NT2/D1 (cell line): ENCODE measurements around the gene NEDD9.

ENCODE experiments used
- DNase-seq: peaks from one replicate; pipeline ENCODE4 v3.0.0-alpha.2; 2011; ENCODE audit warnings: low read depth, low spot score
- H3K27me3 ChIP-seq: 2 replicates; pipeline ENCODE4 v1.6.0; 2011; ENCODE audit warnings: mild to moderate bottlenecking; ENCODE audit not compliant: insufficient read length, insufficient read depth
- H3K36me3 ChIP-seq: 2 replicates; pipeline ENCODE4 v1.6.1; 2011; ENCODE audit warnings: mild to moderate bottlenecking, low read length, mixed read lengths; ENCODE audit not compliant: insufficient read depth, insufficient read length
- H3K4me1 ChIP-seq: 2 replicates; pipeline ENCODE4 v1.5.1; 2011; ENCODE audit not compliant: insufficient read depth, insufficient read length
- H3K4me3 ChIP-seq: 2 replicates; pipeline ENCODE4 v1.5.1; 2011; ENCODE audit warnings: low read depth; ENCODE audit not compliant: insufficient read length
- H3K9ac ChIP-seq: 2 replicates; pipeline ENCODE4 v1.6.0; 2011; ENCODE audit warnings: low read depth; ENCODE audit not compliant: insufficient read length
- H3K9me3 ChIP-seq: 2 replicates; pipeline ENCODE4 v1.5.1; 2011; ENCODE audit warnings: mild to moderate bottlenecking, low read length; ENCODE audit not compliant: insufficient read depth
- SUZ12 ChIP-seq: IDR thresholded peaks from 2 replicates; pipeline ENCODE4 v1.6.1; 2011; ENCODE audit not compliant: insufficient read length, insufficient read depth; ENCODE audit errors: extremely low read depth
- YY1 ChIP-seq: IDR thresholded peaks from 2 replicates; pipeline ENCODE4 v1.6.1; 2011; ENCODE audit not compliant: insufficient read length, insufficient read depth
- ZNF274 ChIP-seq: IDR thresholded peaks from 2 replicates; pipeline ENCODE4 v1.6.1; 2011; ENCODE audit warnings: mild to moderate bottlenecking, low read depth, low read length

Gene NEDD9

GRCh38 chr6:11197175-11197536 is 35.3 kb downstream of the NEDD9 start:
- Histone ChIP-seq H3K9ac (no peak overlapping the region), H3K27me3 (no peaks in the 10 kb centered on the region), H3K9me3 (no peaks in the 10 kb centered on the region; the same call in 1 of the 2 replicates), H3K4me1 (no peaks in the 10 kb centered on the region), H3K36me3 (peaks cover 20% of the 10 kb centered on the region), H3K4me3 (no peak overlapping the region)
- DNase-seq = no peak
- TF ChIP-seq SUZ12 = no peak
- no peak for TF ChIP-seq ZNF274
- TF ChIP-seq YY1 = no peak

GRCh38 chr6:11196511-11197174 is 35.8 kb downstream of the NEDD9 start:
- no peak overlapping the region for H3K4me3 ChIP-seq
- peak; percentile 15 for DNase-seq
- H3K9ac ChIP-seq = no peak overlapping the region

GRCh38 chr6:11194356-11195218 is 37.9 kb downstream of the NEDD9 start:
- H3K4me3 ChIP-seq = no peak overlapping the region
- no peak for TF ChIP-seq YY1
- TF ChIP-seq ZNF274 = no peak
- no peak for TF ChIP-seq SUZ12
- no peak for DNase-seq
- no peak overlapping the region for H3K9ac ChIP-seq
- no peaks in the 10 kb centered on the region for H3K4me1 ChIP-seq
- peaks cover 33% of the 10 kb centered on the region for H3K36me3 ChIP-seq
- H3K9me3 ChIP-seq = no peaks in the 10 kb centered on the region; the same call in 1 of the 2 replicates
- no peaks in the 10 kb centered on the region for H3K27me3 ChIP-seq

More at GRCh38 chr6:11196511-11197174, 35.8 kb downstream of the NEDD9 start:
- Histone ChIP-seq H3K4me1 (no peaks in the 10 kb centered on the region), H3K36me3 (peaks cover 23% of the 10 kb centered on the region), H3K9me3 (no peaks in the 10 kb centered on the region; the same call in 1 of the 2 replicates), H3K27me3 (no peaks in the 10 kb centered on the region)
- TF ChIP-seq YY1 (no peak), SUZ12 (no peak), ZNF274 (no peak)

- TF ChIP-seq YY1 = no peak
- no peak for TF ChIP-seq ZNF274
- no peak for TF ChIP-seq SUZ12
- no peak overlapping the region for H3K9ac ChIP-seq
- H3K27me3 ChIP-seq = no peaks in the 10 kb centered on the region
- no peaks in the 10 kb centered on the region; the same call in 1 of the 2 replicates for H3K9me3 ChIP-seq
- DNase-seq = no peak
- H3K4me1 ChIP-seq = no peaks in the 10 kb centered on the region
- peaks cover 41% of the 10 kb centered on the region for H3K36me3 ChIP-seq
- no peak overlapping the region for H3K4me3 ChIP-seq
These were observed 39.0 kb downstream of the NEDD9 start for GRCh38 chr6:11193434-11193833.

- Histone ChIP-seq H3K4me1 (no peaks in the 10 kb centered on the region), H3K9ac (no peak overlapping the region), H3K4me3 (no peak overlapping the region), H3K27me3 (no peaks in the 10 kb centered on the region), H3K9me3 (no peaks in the 10 kb centered on the region; the same call in 1 of the 2 replicates), H3K36me3 (peaks cover 50% of the 10 kb centered on the region)
- DNase-seq = no peak
- TF ChIP-seq ZNF274 = no peak
- no peak for TF ChIP-seq YY1
- TF ChIP-seq SUZ12 = no peak
These were observed 40.3 kb downstream of the NEDD9 start for GRCh38 chr6:11192167-11192566.

- H3K4me1 ChIP-seq = no peaks in the 10 kb centered on the region
- DNase-seq = no peak
- no peak overlapping the region for H3K9ac ChIP-seq
- TF ChIP-seq YY1 (no peak), ZNF274 (no peak), SUZ12 (no peak)
- H3K36me3 ChIP-seq = peaks cover 55% of the 10 kb centered on the region
- H3K27me3 ChIP-seq = no peaks in the 10 kb centered on the region
- no peak overlapping the region for H3K4me3 ChIP-seq
- no peaks in the 10 kb centered on the region; the same call in 1 of the 2 replicates for H3K9me3 ChIP-seq
These were observed 41.7 kb downstream of the NEDD9 start for GRCh38 chr6:11190625-11191245.
